GM18499 (cell line): Measurements from ENCODE around the gene C10orf90.

Experiments
- ATAC-seq: cut with Tn5 transposase; IDR thresholded peaks from one replicate; pipeline ENCODE4 v1.9.1; 2021; ENCODE audit warnings: moderate number of reproducible peaks; ENCODE audit not compliant: insufficient read depth, unreplicated experiment

Gene C10orf90

GRCh38 chr10:126675656-126676438, 5.4 kb upstream of the C10orf90 start:
- no peak for ATAC-seq

- no peak for ATAC-seq
Observed at GRCh38 chr10:126674741-126675515, 4.4 kb upstream of the C10orf90 start.

- no peak for ATAC-seq
Observed at GRCh38 chr10:126673565-126673964, 3.1 kb upstream of the C10orf90 start.

GRCh38 chr10:126671402-126671975, 996 bp upstream of the C10orf90 start:
- ATAC-seq: no peak

GRCh38 chr10:126670895-126671261, 385 bp upstream of the C10orf90 start:
- ATAC-seq: no peak

- ATAC-seq: no peak
Observed at GRCh38 chr10:126669168-126669567, 1.3 kb downstream of the C10orf90 start.

GRCh38 chr10:126668505-126668904, 2.0 kb downstream of the C10orf90 start:
- ATAC-seq: no peak

- ATAC-seq: no peak
Observed at GRCh38 chr10:126667568-126667967, 2.9 kb downstream of the C10orf90 start.

GRCh38 chr10:126665207-126665606, 5.3 kb downstream of the C10orf90 start:
- no peak for ATAC-seq

- no peak for ATAC-seq
Observed at GRCh38 chr10:126663880-126664279, 6.6 kb downstream of the C10orf90 start.

GRCh38 chr10:126663328-126663727, 7.2 kb downstream of the C10orf90 start:
- no peak for ATAC-seq

GRCh38 chr10:126661841-126662515, 8.5 kb downstream of the C10orf90 start:
- no peak for ATAC-seq

GRCh38 chr10:126661356-126661755, 9.1 kb downstream of the C10orf90 start:
- no peak for ATAC-seq

- ATAC-seq: no peak
Observed at GRCh38 chr10:126659750-126660149, 10.7 kb downstream of the C10orf90 start.

GRCh38 chr10:126658928-126659327, 11.6 kb downstream of the C10orf90 start:
- no peak for ATAC-seq

- no peak for ATAC-seq
Observed at GRCh38 chr10:126654579-126654978, 15.9 kb downstream of the C10orf90 start.

GRCh38 chr10:126651467-126651866, 19.0 kb downstream of the C10orf90 start:
- no peak for ATAC-seq

- ATAC-seq: no peak
Observed at GRCh38 chr10:126650161-126650560, 20.3 kb downstream of the C10orf90 start.

GRCh38 chr10:126647116-126647515, 23.4 kb downstream of the C10orf90 start:
- ATAC-seq: no peak

GRCh38 chr10:126646110-126646509, 24.4 kb downstream of the C10orf90 start:
- ATAC-seq: no peak

GRCh38 chr10:126640401-126640800, 30.1 kb downstream of the C10orf90 start:
- no peak for ATAC-seq
